ENCODE measurements around the gene RBKS. TPM values are rescaled to one million over a fixed set of nuclear protein-coding genes. Genes with fewer than 3 reads are reported as not detected.
"Not testable (repeated sequence)": the region's sequence is repeated elsewhere in the genome, so short reads cannot be mapped to it uniquely, and the experiment has no call there.

The RBKS gene
- total RNA-seq, 1 experiment from 2014 or later: 1.7 TPM

DNA sequence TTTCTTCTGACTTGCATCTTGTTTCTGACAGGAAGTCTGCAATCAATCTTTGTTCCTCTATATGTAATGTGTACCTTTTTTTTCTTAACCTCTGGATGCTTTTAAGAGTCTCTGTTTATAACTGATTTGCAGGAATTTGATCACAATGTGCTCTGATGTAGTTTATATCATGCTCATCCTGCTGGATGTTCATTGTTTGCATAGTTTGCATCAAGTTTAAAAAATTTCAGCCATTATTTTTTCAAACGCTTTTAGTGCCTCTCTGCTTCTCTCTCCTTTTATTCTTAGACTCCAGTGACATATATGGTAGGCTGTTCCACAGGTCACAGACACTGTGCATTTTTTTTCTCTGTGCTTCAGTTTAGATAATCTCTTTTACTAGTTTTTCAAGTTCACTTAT, 23.9 kb downstream of the RBKS start (continued):
- TF ChIP-seq, protein P1, sequence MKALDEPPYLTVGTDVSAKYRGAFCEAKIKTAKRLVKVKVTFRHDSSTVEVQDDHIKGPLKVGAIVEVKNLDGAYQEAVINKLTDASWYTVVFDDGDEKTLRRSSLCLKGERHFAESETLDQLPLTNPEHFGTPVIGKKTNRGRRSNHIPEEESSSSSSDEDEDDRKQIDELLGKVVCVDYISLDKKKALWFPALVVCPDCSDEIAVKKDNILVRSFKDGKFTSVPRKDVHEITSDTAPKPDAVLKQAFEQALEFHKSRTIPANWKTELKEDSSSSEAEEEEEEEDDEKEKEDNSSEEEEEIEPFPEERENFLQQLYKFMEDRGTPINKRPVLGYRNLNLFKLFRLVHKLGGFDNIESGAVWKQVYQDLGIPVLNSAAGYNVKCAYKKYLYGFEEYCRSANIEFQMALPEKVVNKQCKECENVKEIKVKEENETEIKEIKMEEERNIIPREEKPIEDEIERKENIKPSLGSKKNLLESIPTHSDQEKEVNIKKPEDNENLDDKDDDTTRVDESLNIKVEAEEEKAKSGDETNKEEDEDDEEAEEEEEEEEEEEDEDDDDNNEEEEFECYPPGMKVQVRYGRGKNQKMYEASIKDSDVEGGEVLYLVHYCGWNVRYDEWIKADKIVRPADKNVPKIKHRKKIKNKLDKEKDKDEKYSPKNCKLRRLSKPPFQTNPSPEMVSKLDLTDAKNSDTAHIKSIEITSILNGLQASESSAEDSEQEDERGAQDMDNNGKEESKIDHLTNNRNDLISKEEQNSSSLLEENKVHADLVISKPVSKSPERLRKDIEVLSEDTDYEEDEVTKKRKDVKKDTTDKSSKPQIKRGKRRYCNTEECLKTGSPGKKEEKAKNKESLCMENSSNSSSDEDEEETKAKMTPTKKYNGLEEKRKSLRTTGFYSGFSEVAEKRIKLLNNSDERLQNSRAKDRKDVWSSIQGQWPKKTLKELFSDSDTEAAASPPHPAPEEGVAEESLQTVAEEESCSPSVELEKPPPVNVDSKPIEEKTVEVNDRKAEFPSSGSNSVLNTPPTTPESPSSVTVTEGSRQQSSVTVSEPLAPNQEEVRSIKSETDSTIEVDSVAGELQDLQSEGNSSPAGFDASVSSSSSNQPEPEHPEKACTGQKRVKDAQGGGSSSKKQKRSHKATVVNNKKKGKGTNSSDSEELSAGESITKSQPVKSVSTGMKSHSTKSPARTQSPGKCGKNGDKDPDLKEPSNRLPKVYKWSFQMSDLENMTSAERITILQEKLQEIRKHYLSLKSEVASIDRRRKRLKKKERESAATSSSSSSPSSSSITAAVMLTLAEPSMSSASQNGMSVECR (CRISPR knock-in tag; IDR thresholded peaks at IDR 0.05; ENCODE audit: borderline replicate concordance): no peak

DNA sequence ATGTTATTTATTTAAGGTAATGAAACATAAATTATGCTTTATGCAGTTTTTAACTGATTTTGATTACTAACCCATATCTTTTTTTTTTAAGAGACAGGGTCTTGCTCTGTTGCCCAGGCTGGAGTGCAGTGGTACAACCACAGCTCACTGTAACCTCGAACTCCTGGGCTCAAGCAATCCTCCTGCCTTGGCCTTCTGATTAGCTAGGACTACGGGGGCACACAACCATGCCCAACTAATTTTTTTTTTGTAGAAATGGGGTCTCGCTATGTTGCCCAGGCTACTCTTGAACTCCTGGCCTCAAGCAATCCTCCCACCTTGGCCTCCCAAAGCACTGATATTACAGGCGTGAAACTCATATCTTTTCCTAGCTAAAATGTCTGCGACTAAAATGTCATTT, 26.2 kb downstream of the RBKS start:
- H3K27me3 Mint-ChIP-seq (ENCODE audit: low read depth): peaks cover 68% of the 10 kb centered on the region
- H3K4me3 Mint-ChIP-seq; H3K9me3 Mint-ChIP-seq; DNase-seq (ENCODE audit: low spot score); H3K4me1 Mint-ChIP-seq; POLR2A ChIA-PET; CTCF ChIA-PET; ATAC-seq; H3K27ac Mint-ChIP-seq; H3K36me3 Mint-ChIP-seq: not testable (repeated sequence)

DNA sequence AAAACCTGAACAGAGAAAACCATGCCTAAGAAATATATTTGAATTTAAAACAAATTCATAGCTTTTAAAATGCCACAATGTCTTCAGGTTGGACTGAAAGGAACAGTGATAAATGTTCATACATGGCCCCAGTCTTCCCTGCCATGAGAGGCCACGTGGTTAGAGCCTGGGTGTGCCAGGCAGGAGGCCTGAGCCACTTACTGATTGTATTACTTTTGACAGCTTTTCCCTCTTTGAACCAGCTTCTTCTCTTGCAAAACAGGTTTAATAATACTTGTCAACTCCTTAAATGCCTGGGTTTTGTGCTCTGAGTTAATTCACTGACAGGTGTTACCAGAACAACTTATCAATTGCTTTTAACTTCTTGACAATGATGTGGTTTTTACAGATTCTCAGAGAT, 27.0 kb downstream of the RBKS start:
- Mint-ChIP-seq H3K27me3 (ENCODE audit: low read depth) (peaks cover 75% of the 10 kb centered on the region), H3K4me1 (no peaks in the 10 kb centered on the region), H3K36me3 (no peaks in the 10 kb centered on the region), H3K9me3 (peaks cover 4% of the 10 kb centered on the region), H3K27ac (no peak overlapping the region), H3K4me3 (no peak overlapping the region)
- ATAC-seq (no peak), DNase-seq (ENCODE audit: low spot score) (no peak)
- POLR2A ChIA-PET: no interaction called here
- TF ChIP-seq FOXK1 (CRISPR knock-in tag; IDR thresholded peaks at IDR 0.05): no peak
- TF ChIP-seq, protein P2, sequence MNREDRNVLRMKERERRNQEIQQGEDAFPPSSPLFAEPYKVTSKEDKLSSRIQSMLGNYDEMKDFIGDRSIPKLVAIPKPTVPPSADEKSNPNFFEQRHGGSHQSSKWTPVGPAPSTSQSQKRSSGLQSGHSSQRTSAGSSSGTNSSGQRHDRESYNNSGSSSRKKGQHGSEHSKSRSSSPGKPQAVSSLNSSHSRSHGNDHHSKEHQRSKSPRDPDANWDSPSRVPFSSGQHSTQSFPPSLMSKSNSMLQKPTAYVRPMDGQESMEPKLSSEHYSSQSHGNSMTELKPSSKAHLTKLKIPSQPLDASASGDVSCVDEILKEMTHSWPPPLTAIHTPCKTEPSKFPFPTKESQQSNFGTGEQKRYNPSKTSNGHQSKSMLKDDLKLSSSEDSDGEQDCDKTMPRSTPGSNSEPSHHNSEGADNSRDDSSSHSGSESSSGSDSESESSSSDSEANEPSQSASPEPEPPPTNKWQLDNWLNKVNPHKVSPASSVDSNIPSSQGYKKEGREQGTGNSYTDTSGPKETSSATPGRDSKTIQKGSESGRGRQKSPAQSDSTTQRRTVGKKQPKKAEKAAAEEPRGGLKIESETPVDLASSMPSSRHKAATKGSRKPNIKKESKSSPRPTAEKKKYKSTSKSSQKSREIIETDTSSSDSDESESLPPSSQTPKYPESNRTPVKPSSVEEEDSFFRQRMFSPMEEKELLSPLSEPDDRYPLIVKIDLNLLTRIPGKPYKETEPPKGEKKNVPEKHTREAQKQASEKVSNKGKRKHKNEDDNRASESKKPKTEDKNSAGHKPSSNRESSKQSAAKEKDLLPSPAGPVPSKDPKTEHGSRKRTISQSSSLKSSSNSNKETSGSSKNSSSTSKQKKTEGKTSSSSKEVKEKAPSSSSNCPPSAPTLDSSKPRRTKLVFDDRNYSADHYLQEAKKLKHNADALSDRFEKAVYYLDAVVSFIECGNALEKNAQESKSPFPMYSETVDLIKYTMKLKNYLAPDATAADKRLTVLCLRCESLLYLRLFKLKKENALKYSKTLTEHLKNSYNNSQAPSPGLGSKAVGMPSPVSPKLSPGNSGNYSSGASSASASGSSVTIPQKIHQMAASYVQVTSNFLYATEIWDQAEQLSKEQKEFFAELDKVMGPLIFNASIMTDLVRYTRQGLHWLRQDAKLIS (CRISPR knock-in tag; IDR thresholded peaks at IDR 0.05; ENCODE audit: borderline replicate concordance): no peak
- TF ChIP-seq, protein P3, sequence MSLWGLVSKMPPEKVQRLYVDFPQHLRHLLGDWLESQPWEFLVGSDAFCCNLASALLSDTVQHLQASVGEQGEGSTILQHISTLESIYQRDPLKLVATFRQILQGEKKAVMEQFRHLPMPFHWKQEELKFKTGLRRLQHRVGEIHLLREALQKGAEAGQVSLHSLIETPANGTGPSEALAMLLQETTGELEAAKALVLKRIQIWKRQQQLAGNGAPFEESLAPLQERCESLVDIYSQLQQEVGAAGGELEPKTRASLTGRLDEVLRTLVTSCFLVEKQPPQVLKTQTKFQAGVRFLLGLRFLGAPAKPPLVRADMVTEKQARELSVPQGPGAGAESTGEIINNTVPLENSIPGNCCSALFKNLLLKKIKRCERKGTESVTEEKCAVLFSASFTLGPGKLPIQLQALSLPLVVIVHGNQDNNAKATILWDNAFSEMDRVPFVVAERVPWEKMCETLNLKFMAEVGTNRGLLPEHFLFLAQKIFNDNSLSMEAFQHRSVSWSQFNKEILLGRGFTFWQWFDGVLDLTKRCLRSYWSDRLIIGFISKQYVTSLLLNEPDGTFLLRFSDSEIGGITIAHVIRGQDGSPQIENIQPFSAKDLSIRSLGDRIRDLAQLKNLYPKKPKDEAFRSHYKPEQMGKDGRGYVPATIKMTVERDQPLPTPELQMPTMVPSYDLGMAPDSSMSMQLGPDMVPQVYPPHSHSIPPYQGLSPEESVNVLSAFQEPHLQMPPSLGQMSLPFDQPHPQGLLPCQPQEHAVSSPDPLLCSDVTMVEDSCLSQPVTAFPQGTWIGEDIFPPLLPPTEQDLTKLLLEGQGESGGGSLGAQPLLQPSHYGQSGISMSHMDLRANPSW (CRISPR knock-in tag; conservative IDR thresholded peaks at IDR 0.05; ENCODE audit: low read depth): no peak
- TF ChIP-seq RELA (CRISPR knock-in tag; IDR thresholded peaks at IDR 0.05; ENCODE audit: borderline replicate concordance): no peak
- TF ChIP-seq HMGA2 (CRISPR knock-in tag; IDR thresholded peaks at IDR 0.05): no peak
- no peak for TF ChIP-seq CREB1 (CRISPR knock-in tag; IDR thresholded peaks at IDR 0.05)
- TF ChIP-seq, protein P4, sequence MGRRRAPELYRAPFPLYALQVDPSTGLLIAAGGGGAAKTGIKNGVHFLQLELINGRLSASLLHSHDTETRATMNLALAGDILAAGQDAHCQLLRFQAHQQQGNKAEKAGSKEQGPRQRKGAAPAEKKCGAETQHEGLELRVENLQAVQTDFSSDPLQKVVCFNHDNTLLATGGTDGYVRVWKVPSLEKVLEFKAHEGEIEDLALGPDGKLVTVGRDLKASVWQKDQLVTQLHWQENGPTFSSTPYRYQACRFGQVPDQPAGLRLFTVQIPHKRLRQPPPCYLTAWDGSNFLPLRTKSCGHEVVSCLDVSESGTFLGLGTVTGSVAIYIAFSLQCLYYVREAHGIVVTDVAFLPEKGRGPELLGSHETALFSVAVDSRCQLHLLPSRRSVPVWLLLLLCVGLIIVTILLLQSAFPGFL (CRISPR knock-in tag; IDR thresholded peaks at IDR 0.05; ENCODE audit: borderline replicate concordance): no peak
- no peak for TF ChIP-seq ETV6 (CRISPR knock-in tag; IDR thresholded peaks at IDR 0.05)
- TF ChIP-seq SMAD3 (CRISPR knock-in tag; IDR thresholded peaks at IDR 0.05; ENCODE audit: borderline replicate concordance): no peak
- no peak for TF ChIP-seq GABPB1 (CRISPR knock-in tag; IDR thresholded peaks at IDR 0.05)
- TF ChIP-seq CBFB (CRISPR knock-in tag; IDR thresholded peaks at IDR 0.05; ENCODE audit: low read depth): no peak
- no peak for TF ChIP-seq FOXJ3 (CRISPR knock-in tag; IDR thresholded peaks at IDR 0.05; ENCODE audit: borderline replicate concordance)
- TF ChIP-seq IRF2 (CRISPR knock-in tag; IDR thresholded peaks at IDR 0.05; ENCODE audit: borderline replicate concordance, low read depth): no peak
- TF ChIP-seq, protein P5, sequence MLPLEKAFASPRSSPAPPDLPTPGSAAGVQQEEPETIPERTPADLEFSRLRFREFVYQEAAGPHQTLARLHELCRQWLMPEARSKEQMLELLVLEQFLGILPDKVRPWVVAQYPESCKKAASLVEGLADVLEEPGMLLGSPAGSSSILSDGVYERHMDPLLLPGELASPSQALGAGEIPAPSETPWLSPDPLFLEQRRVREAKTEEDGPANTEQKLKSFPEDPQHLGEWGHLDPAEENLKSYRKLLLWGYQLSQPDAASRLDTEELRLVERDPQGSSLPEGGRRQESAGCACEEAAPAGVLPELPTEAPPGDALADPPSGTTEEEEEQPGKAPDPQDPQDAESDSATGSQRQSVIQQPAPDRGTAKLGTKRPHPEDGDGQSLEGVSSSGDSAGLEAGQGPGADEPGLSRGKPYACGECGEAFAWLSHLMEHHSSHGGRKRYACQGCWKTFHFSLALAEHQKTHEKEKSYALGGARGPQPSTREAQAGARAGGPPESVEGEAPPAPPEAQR (CRISPR knock-in tag; IDR thresholded peaks at IDR 0.05): no peak
- TF ChIP-seq, protein P6, sequence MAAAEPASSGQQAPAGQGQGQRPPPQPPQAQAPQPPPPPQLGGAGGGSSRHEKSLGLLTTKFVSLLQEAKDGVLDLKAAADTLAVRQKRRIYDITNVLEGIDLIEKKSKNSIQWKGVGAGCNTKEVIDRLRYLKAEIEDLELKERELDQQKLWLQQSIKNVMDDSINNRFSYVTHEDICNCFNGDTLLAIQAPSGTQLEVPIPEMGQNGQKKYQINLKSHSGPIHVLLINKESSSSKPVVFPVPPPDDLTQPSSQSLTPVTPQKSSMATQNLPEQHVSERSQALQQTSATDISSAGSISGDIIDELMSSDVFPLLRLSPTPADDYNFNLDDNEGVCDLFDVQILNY (CRISPR knock-in tag; IDR thresholded peaks at IDR 0.05): no peak
- no peak for TF ChIP-seq JAZF1 (CRISPR knock-in tag; IDR thresholded peaks at IDR 0.05)
- CTCF ChIA-PET: interaction anchor here (0.7 kb wide), 1 partner anchor 140 kb away, joined by 4 read pairs; no protein-coding TSS in a partner anchor

Data from WTC11 (cell line).